Measurements from ENCODE around the gene VKORC1. TPM values are rescaled to one million over a fixed set of nuclear protein-coding genes. Genes with fewer than 3 reads are reported as not detected.

Gene VKORC1
- total and polyA plus RNA-seq, 8 donors: 62.0 to 102 (median 64.8) TPM

- Histone ChIP-seq H3K36me3 (peaks cover 0 to 76% of the 10 kb centered on the region in 2 donors), H3K27ac (no peak within 1 kb of the TSS), H3K9me3 (no peaks in the 10 kb centered on the region), H3K4me1 (peaks cover 0 to 5% of the 10 kb centered on the region in 2 donors), H3K27me3 (no peaks in the 10 kb centered on the region), H3K4me3 (no peak within 1 kb of the TSS)
- DNase-seq (no peak), ATAC-seq (no peak)
- intact Hi-C loops (cut with DNase I): no loop called here
- no peak for TF ChIP-seq CTCF (IDR thresholded peaks at IDR 0.05)
These were observed 6.0 kb downstream of the VKORC1 start, which contains the start of gene PRSS53 for GRCh38 chr16:31088459-31089183. TSS of gene PRSS53 (minus strand) at chr16:31088943. CDS start at chr16:31088809, 134 bp downstream.

GRCh38 chr16:31087971-31088370 is 6.6 kb downstream of the VKORC1 start:
- no peak for TF ChIP-seq CTCF (IDR thresholded peaks at IDR 0.05)
- intact Hi-C loops (cut with DNase I): no loop called here
- no peaks in the 10 kb centered on the region for H3K9me3 ChIP-seq
- no peaks in the 10 kb centered on the region for H3K4me1 ChIP-seq
- H3K4me3 ChIP-seq: no peak overlapping the region
- H3K27ac ChIP-seq: no peak overlapping the region
- ATAC-seq: no peak
- DNase-seq: no peak
- peaks cover 0 to 82% of the 10 kb centered on the region in 2 donors for H3K36me3 ChIP-seq
- no peaks in the 10 kb centered on the region for H3K27me3 ChIP-seq

- Histone ChIP-seq H3K27ac (no peak overlapping the region), H3K36me3 (peaks cover 0 to 87% of the 10 kb centered on the region in 2 donors), H3K4me1 (no peaks in the 10 kb centered on the region), H3K4me3 (no peak overlapping the region), H3K9me3 (no peaks in the 10 kb centered on the region), H3K27me3 (no peaks in the 10 kb centered on the region)
- TF ChIP-seq CTCF (IDR thresholded peaks at IDR 0.05): no peak
- ATAC-seq (no peak), DNase-seq (no peak)
- intact Hi-C loops (cut with DNase I): no loop called here
These were observed 7.1 kb downstream of the VKORC1 start for GRCh38 chr16:31087481-31087880.

- H3K27me3 ChIP-seq: no peaks in the 10 kb centered on the region
- H3K9me3 ChIP-seq: no peaks in the 10 kb centered on the region
- H3K27ac ChIP-seq: no peak overlapping the region
- peaks cover 0 to 9% of the 10 kb centered on the region in 2 donors for H3K4me1 ChIP-seq
- peaks cover 0 to 96% of the 10 kb centered on the region in 2 donors for H3K36me3 ChIP-seq
- intact Hi-C loops (cut with DNase I): no loop called here
- DNase-seq: no peak
- no peak overlapping the region for H3K4me3 ChIP-seq
- no peak for TF ChIP-seq CTCF (IDR thresholded peaks at IDR 0.05)
- no peak for ATAC-seq
These were observed 8.0 kb downstream of the VKORC1 start for GRCh38 chr16:31086629-31086906.

- H3K36me3 ChIP-seq: peaks cover 0 to 96% of the 10 kb centered on the region in 2 donors
- no peaks in the 10 kb centered on the region for H3K27me3 ChIP-seq
- H3K27ac ChIP-seq: no peak overlapping the region
- no peak for TF ChIP-seq CTCF (IDR thresholded peaks at IDR 0.05)
- H3K4me1 ChIP-seq: peaks cover 0 to 12% of the 10 kb centered on the region in 2 donors
- DNase-seq: no peak
- no peak for ATAC-seq
- no peak overlapping the region for H3K4me3 ChIP-seq
- H3K9me3 ChIP-seq: no peaks in the 10 kb centered on the region
- intact Hi-C loops (cut with DNase I): no loop called here
These were observed 8.5 kb downstream of the VKORC1 start for GRCh38 chr16:31085873-31086628.
